H1 (cell line): Measurements from ENCODE around the gene MALT1. TPM values are rescaled to one million over a fixed set of nuclear protein-coding genes. Genes with fewer than 3 reads are reported as not detected.

Source experiments
- BACH1 ChIP-seq: IDR thresholded peaks from 2 replicates; pipeline ENCODE4 v1.6.1; 2012; ENCODE audit warnings: low read length, improper control_type of control experiment
- CBX8 ChIP-seq: fragments of 300-800, 300-1000 bp; sonication (generic); IDR thresholded peaks from 2 replicates; pipeline ENCODE4 v1.7.1; 2016; ENCODE audit warnings: low read depth, low read length, borderline replicate concordance
- CHD1 ChIP-seq: IDR thresholded peaks from 2 replicates; pipeline ENCODE4 v1.6.1; 2012; ENCODE audit warnings: low read depth, low read length, improper control_type of control experiment
- CREB1 ChIP-seq: IDR thresholded peaks from 2 replicates; pipeline ENCODE4 v1.6.1; 2012; ENCODE audit warnings: inconsistent platforms
- EGR1 ChIP-seq: IDR thresholded peaks from 2 replicates; pipeline ENCODE4 v1.6.1; 2011; ENCODE audit warnings: low read depth, low read length, borderline replicate concordance
- RFX5 ChIP-seq: IDR thresholded peaks from 2 replicates; pipeline ENCODE4 v1.6.1; 2011; ENCODE audit warnings: low read depth, low read length, improper control_type of control experiment, borderline replicate concordance
- polyA plus RNA-seq, 7 experiments: library from polyadenylated mRNA; depleted of rRNA in 3 of 7; stranded (reverse) in 5 of 7; unstranded in 2 of 7; fragments of >200 nt in 5 of 7; fragments of 200-250 nt in 2 of 7; gene quantifications; 1 replicate in 5 of 7; 2 replicates in 1 of 7; 4 replicates in 1 of 7; pipeline versions ENCODE4 v1.2.1 to v1.2.3, GENCODE V29; 2011 to 2013; ENCODE audit warnings: missing spikeins in 2 of 7, mixed read lengths in 2 of 7
- total RNA-seq: library from RNA; stranded (reverse); fragmentation: NEBNext Ultra II Directional; extraction: Animal tissue kit (Norgen Biotek cat#: 25700); gene quantifications from 2 replicates; pipeline ENCODE4 v1.2.1, GENCODE V29; 2021
- TF ChIP-seq, protein P1 (sequence below): fragments of 300-600 bp; sonication (generic); IDR thresholded peaks from 2 replicates; pipeline ENCODE4 v1.7.1; 2012; ENCODE audit warnings: low read length, moderate library complexity, mild to moderate bottlenecking, inconsistent platforms; ENCODE audit not compliant: insufficient replicate concordance
- TF ChIP-seq, protein P2 (sequence below): IDR thresholded peaks from 2 replicates; pipeline ENCODE4 v1.6.1; 2012; ENCODE audit warnings: inconsistent platforms

MALT1 gene
- total and polyA plus RNA-seq, 2 of the 8 experiments (the other 6 are each of a cell fraction or from before 2014, with no cell fraction given): 10.7 to 25.9 TPM

DNA sequence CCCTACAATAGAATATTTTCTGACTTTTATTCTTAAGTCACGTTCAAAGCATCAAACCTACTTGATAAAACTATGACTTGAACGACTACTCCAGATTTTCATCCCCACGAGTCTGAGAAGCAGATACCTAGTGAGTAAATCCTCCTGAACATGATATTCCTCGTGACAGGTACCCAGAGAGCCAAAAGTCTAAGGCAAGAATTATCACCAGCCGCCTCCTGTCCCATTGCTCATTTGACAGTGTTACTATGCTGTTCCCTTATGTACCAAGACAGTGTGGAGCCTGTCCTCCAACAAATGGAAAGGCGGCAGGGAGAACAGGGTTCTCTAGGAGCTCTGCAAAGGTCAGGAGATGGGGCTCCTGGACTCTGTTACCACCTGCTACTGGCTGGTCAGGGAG lies 34.1 kb upstream of the MALT1 start (continued):
- TF ChIP-seq, protein P1, sequence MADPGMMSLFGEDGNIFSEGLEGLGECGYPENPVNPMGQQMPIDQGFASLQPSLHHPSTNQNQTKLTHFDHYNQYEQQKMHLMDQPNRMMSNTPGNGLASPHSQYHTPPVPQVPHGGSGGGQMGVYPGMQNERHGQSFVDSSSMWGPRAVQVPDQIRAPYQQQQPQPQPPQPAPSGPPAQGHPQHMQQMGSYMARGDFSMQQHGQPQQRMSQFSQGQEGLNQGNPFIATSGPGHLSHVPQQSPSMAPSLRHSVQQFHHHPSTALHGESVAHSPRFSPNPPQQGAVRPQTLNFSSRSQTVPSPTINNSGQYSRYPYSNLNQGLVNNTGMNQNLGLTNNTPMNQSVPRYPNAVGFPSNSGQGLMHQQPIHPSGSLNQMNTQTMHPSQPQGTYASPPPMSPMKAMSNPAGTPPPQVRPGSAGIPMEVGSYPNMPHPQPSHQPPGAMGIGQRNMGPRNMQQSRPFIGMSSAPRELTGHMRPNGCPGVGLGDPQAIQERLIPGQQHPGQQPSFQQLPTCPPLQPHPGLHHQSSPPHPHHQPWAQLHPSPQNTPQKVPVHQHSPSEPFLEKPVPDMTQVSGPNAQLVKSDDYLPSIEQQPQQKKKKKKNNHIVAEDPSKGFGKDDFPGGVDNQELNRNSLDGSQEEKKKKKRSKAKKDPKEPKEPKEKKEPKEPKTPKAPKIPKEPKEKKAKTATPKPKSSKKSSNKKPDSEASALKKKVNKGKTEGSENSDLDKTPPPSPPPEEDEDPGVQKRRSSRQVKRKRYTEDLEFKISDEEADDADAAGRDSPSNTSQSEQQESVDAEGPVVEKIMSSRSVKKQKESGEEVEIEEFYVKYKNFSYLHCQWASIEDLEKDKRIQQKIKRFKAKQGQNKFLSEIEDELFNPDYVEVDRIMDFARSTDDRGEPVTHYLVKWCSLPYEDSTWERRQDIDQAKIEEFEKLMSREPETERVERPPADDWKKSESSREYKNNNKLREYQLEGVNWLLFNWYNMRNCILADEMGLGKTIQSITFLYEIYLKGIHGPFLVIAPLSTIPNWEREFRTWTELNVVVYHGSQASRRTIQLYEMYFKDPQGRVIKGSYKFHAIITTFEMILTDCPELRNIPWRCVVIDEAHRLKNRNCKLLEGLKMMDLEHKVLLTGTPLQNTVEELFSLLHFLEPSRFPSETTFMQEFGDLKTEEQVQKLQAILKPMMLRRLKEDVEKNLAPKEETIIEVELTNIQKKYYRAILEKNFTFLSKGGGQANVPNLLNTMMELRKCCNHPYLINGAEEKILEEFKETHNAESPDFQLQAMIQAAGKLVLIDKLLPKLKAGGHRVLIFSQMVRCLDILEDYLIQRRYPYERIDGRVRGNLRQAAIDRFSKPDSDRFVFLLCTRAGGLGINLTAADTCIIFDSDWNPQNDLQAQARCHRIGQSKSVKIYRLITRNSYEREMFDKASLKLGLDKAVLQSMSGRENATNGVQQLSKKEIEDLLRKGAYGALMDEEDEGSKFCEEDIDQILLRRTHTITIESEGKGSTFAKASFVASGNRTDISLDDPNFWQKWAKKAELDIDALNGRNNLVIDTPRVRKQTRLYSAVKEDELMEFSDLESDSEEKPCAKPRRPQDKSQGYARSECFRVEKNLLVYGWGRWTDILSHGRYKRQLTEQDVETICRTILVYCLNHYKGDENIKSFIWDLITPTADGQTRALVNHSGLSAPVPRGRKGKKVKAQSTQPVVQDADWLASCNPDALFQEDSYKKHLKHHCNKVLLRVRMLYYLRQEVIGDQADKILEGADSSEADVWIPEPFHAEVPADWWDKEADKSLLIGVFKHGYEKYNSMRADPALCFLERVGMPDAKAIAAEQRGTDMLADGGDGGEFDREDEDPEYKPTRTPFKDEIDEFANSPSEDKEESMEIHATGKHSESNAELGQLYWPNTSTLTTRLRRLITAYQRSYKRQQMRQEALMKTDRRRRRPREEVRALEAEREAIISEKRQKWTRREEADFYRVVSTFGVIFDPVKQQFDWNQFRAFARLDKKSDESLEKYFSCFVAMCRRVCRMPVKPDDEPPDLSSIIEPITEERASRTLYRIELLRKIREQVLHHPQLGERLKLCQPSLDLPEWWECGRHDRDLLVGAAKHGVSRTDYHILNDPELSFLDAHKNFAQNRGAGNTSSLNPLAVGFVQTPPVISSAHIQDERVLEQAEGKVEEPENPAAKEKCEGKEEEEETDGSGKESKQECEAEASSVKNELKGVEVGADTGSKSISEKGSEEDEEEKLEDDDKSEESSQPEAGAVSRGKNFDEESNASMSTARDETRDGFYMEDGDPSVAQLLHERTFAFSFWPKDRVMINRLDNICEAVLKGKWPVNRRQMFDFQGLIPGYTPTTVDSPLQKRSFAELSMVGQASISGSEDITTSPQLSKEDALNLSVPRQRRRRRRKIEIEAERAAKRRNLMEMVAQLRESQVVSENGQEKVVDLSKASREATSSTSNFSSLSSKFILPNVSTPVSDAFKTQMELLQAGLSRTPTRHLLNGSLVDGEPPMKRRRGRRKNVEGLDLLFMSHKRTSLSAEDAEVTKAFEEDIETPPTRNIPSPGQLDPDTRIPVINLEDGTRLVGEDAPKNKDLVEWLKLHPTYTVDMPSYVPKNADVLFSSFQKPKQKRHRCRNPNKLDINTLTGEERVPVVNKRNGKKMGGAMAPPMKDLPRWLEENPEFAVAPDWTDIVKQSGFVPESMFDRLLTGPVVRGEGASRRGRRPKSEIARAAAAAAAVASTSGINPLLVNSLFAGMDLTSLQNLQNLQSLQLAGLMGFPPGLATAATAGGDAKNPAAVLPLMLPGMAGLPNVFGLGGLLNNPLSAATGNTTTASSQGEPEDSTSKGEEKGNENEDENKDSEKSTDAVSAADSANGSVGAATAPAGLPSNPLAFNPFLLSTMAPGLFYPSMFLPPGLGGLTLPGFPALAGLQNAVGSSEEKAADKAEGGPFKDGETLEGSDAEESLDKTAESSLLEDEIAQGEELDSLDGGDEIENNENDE: no peak
- TF ChIP-seq CREB1 (no peak), RFX5 (no peak), CBX8 (no peak), BACH1 (no peak), CHD1 (no peak), EGR1 (no peak)
- TF ChIP-seq, protein P2, sequence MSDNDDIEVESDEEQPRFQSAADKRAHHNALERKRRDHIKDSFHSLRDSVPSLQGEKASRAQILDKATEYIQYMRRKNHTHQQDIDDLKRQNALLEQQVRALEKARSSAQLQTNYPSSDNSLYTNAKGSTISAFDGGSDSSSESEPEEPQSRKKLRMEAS: no peak
